Keratinocyte (primary cell): ENCODE data around the gene LRP1B. TPM values are rescaled to one million over a fixed set of nuclear protein-coding genes. Genes with fewer than 3 reads are reported as not detected.

Experiments used
- DNase-seq: peaks from one replicate; pipeline ENCODE4 v3.0.0-alpha.2; 2011; ENCODE audit warnings: low read depth, missing footprints, low spot score
- FAIRE-seq: peaks from 2 replicates; lab custom pipeline; 2011; peaks lifted over from hg19 to GRCh38; lab: Jason Lieb, UNC
- H2AFZ ChIP-seq: 2 replicates; pipeline ENCODE4 v1.6.0; 2012; ENCODE audit warnings: low read length, control low read depth, inconsistent platforms; ENCODE audit not compliant: control insufficient read depth
- H3K27ac ChIP-seq: 2 replicates; pipeline ENCODE4 v1.5.1; 2011; ENCODE audit warnings: low read length; ENCODE audit not compliant: control insufficient read depth, insufficient read depth
- H3K27me3 ChIP-seq: 3 replicates; pipeline ENCODE4 v1.6.0; 2011; ENCODE audit warnings: low read length; ENCODE audit not compliant: control insufficient read depth, insufficient read depth; ENCODE audit errors: extremely low read depth
- H3K36me3 ChIP-seq, 2 experiments: 2 replicates in 1 of 2; 3 replicates in 1 of 2; pipeline ENCODE4 v1.5.1; 2011; ENCODE audit warnings: low read length in 2 of 2, mild to moderate bottlenecking in 1 of 2; ENCODE audit not compliant: control insufficient read depth in 2 of 2, insufficient read depth in 2 of 2; ENCODE audit errors: extremely low read depth in 1 of 2
- H3K4me1 ChIP-seq: 3 replicates; pipeline ENCODE4 v1.5.1; 2011; ENCODE audit warnings: low read length; ENCODE audit not compliant: control insufficient read depth, insufficient read depth; ENCODE audit errors: extremely low read depth
- H3K4me2 ChIP-seq: 3 replicates; pipeline ENCODE4 v1.6.0; 2011; ENCODE audit warnings: low read depth, low read length; ENCODE audit not compliant: control insufficient read depth, insufficient read depth; ENCODE audit errors: extremely low read depth
- H3K4me3 ChIP-seq, 3 experiments: fragments of 200-600 bp in 1 of 3; sonication (generic) in 1 of 3; 2 replicates in 2 of 3; 3 replicates in 1 of 3; pipeline ENCODE4 v1.5.1; 2011 to 2016; ENCODE audit warnings: low read length in 3 of 3, mild to moderate bottlenecking in 3 of 3, control low read depth in 2 of 3, inconsistent platforms in 1 of 3, low read depth in 1 of 3, mixed read lengths in 1 of 3, mixed run types in 1 of 3, moderate library complexity in 1 of 3; ENCODE audit not compliant: control insufficient read depth in 2 of 3, insufficient read depth in 2 of 3; ENCODE audit errors: extremely low read depth in 1 of 3
- H3K79me2 ChIP-seq: 2 replicates; pipeline ENCODE4 v1.6.0; 2012; ENCODE audit warnings: low read length; ENCODE audit not compliant: control insufficient read depth, insufficient read depth
- H3K9ac ChIP-seq: 3 replicates; pipeline ENCODE4 v1.6.0; 2011; ENCODE audit warnings: low read length; ENCODE audit not compliant: control insufficient read depth, insufficient read depth; ENCODE audit errors: extremely low read depth
- H3K9me1 ChIP-seq: 3 replicates; pipeline ENCODE4 v1.6.0; 2011; ENCODE audit warnings: low read length; ENCODE audit not compliant: control insufficient read depth, insufficient read depth; ENCODE audit errors: extremely low read depth
- H3K9me3 ChIP-seq: 2 replicates; pipeline ENCODE4 v1.5.1; 2012; ENCODE audit warnings: low read depth, low read length; ENCODE audit not compliant: control insufficient read depth
- H4K20me1 ChIP-seq: 3 replicates; pipeline ENCODE4 v1.6.0; 2011; ENCODE audit warnings: low read length; ENCODE audit not compliant: control insufficient read depth, insufficient read depth; ENCODE audit errors: extremely low read depth
- EZH2 ChIP-seq: IDR thresholded peaks from one replicate; pipeline ENCODE4 v1.6.1; 2012; ENCODE audit warnings: inconsistent platforms, mild to moderate bottlenecking, low read length, moderate library complexity
- dilution Hi-C: fragments of 300-500 bp; cut with MboI; formaldehyde crosslinking; loops from one replicate; pipeline ENCODE4 v1.7.0; 2020; ENCODE audit warnings: low sequenced_read_pairs; ENCODE audit not compliant: extremely low pct_ligation_motif_present
- polyA plus RNA-seq, 5 experiments: library from polyadenylated mRNA; depleted of rRNA in 3 of 5; stranded (reverse) in 3 of 5; stranded (forward) in 1 of 5; unstranded in 1 of 5; fragments of >200 nt; gene quantifications; 1 replicate in 1 of 5; 2 replicates in 3 of 5; 3 replicates in 1 of 5; pipeline versions ENCODE4 v1.2.1 to v1.2.3, GENCODE V29; 2011 to 2012; ENCODE audit warnings: missing spikeins in 2 of 5, low read depth in 1 of 5, low replicate concordance in 1 of 5
- TF ChIP-seq, protein P1 (sequence below), 3 experiments: IDR thresholded peaks in 1 of 3; conservative IDR thresholded peaks in 1 of 3; optimal IDR thresholded peaks in 1 of 3; 2 replicates in 2 of 3; 3 replicates in 1 of 3; pipeline versions ENCODE3 to v1.5.1; 2011; ENCODE audit warnings: low read length in 3 of 3, mild to moderate bottlenecking in 3 of 3, moderate library complexity in 2 of 3, control low read depth in 1 of 3, inconsistent platforms in 1 of 3; ENCODE audit not compliant: insufficient read depth in 2 of 3; ENCODE audit errors: extremely low read depth in 1 of 3

Gene LRP1B
- polyA plus RNA-seq, 1 donor (not counting 4 experiments of a cell fraction or from before 2014, with no cell fraction given), result not detected

DNA sequence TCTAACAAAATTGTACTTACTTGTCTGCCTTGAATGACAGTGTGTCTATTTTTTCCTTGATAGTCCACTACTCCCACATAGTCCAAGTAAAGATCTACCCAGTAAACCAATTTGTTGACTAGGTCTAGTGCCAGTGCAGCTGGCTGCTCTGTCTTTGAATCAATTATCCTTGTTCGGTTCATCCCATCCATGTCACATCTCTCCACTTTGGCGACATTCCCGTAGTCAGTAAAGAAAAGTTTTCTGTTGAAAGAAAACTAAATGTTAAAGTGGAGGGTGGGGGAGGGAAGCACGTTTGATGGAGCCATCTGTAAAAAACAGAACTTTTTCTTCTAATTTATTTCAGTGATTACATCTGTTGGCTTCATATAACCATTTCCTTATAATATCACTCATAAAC, 1068.8 kb downstream of the LRP1B start:
- dilution Hi-C loops, result no loop called here
- no peak for TF ChIP-seq EZH2
- Histone ChIP-seq H3K79me2 (no peaks in the 10 kb centered on the region), H3K4me2 (no peak overlapping the region), H3K4me1 (no peaks in the 10 kb centered on the region), H4K20me1 (no peaks in the 10 kb centered on the region), H3K27ac (no peak overlapping the region), H3K4me3 (no peak overlapping the region), H3K9ac (no peak overlapping the region), H3K9me3 (no peaks in the 10 kb centered on the region), H2AFZ (no peak overlapping the region), H3K9me1 (no peaks in the 10 kb centered on the region), H3K36me3 (no peaks in the 10 kb centered on the region), H3K27me3 (no peaks in the 10 kb centered on the region)
- FAIRE-seq (no peak), DNase-seq (no peak)

DNA sequence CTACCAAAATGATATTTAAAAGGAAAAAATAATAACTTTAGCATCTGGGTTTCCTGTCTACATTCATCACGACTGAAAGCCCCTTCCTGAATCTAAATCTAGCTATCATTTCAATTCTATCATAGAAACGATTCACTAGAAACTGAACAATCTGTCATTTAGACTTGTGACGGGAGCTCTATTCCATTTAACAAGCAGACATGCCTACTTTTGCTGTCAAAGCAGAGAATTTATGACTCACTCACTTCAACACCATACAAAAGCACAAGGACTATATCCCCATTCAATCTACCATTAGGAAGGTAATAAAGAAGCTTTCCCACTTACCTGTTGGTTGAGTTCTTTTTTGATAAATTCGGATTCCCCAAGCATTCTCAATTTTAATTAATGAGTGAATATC, 1072.3 kb downstream of the LRP1B start:
- FAIRE-seq, result no peak
- dilution Hi-C loops, result no loop called here
- Histone ChIP-seq H3K9me1 (no peaks in the 10 kb centered on the region), H3K9me3 (no peaks in the 10 kb centered on the region), H3K4me2 (no peak overlapping the region), H3K4me3 (no peak overlapping the region), H3K27me3 (no peaks in the 10 kb centered on the region), H4K20me1 (no peaks in the 10 kb centered on the region), H3K9ac (no peak overlapping the region), H3K36me3 (no peaks in the 10 kb centered on the region), H2AFZ (no peak overlapping the region), H3K79me2 (no peaks in the 10 kb centered on the region), H3K27ac (no peak overlapping the region), H3K4me1 (no peaks in the 10 kb centered on the region)
- TF ChIP-seq, protein P1, sequence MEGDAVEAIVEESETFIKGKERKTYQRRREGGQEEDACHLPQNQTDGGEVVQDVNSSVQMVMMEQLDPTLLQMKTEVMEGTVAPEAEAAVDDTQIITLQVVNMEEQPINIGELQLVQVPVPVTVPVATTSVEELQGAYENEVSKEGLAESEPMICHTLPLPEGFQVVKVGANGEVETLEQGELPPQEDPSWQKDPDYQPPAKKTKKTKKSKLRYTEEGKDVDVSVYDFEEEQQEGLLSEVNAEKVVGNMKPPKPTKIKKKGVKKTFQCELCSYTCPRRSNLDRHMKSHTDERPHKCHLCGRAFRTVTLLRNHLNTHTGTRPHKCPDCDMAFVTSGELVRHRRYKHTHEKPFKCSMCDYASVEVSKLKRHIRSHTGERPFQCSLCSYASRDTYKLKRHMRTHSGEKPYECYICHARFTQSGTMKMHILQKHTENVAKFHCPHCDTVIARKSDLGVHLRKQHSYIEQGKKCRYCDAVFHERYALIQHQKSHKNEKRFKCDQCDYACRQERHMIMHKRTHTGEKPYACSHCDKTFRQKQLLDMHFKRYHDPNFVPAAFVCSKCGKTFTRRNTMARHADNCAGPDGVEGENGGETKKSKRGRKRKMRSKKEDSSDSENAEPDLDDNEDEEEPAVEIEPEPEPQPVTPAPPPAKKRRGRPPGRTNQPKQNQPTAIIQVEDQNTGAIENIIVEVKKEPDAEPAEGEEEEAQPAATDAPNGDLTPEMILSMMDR (optimal IDR thresholded peaks at IDR 0.05 in 1 of 3, IDR thresholded peaks at IDR 0.05 in 1 of 3, conservative IDR thresholded peaks at IDR 0.05 in 1 of 3; ENCODE audit: extremely low read depth in 1 of 3, insufficient read depth in 2 of 3, low read length in 3 of 3), result no peak
- no peak for TF ChIP-seq EZH2
- DNase-seq, result no peak

DNA sequence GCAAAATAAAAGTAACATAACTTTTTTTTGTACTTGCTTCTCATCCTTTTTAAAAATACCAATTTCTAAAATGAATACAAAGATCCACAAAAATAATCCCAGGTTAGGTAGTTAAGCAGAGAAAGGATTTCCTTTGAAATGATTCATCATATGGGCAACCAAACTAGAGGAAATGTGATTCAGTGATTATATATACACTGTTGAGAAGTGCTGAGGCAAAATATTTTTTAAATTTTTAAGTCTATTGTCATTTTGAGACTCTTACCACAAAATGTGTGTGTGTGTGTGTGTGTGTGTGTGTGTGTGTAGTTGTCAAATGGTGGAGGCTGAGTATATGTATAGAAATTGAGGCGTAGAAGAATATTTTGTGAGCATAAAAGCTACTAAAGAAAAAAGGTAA, 1075.3 kb downstream of the LRP1B start:
- dilution Hi-C loops, result no loop called here
- DNase-seq, result no peak

More for the DNA sequence above, 1075.3 kb downstream of the LRP1B start:
- H2AFZ ChIP-seq, result no peak overlapping the region
- H3K4me3 ChIP-seq, result no peak overlapping the region
- H3K9ac ChIP-seq, result no peak overlapping the region
- no peak overlapping the region for H3K27ac ChIP-seq
- no peak for FAIRE-seq
- TF ChIP-seq, protein P1 (optimal IDR thresholded peaks at IDR 0.05 in 1 of 3, IDR thresholded peaks at IDR 0.05 in 1 of 3, conservative IDR thresholded peaks at IDR 0.05 in 1 of 3; ENCODE audit: extremely low read depth in 1 of 3, insufficient read depth in 2 of 3, low read length in 3 of 3), result no peak
- TF ChIP-seq EZH2, result no peak
- no peaks in the 10 kb centered on the region for H3K27me3 ChIP-seq
- no peaks in the 10 kb centered on the region for H3K4me1 ChIP-seq
- no peaks in the 10 kb centered on the region for H4K20me1 ChIP-seq
- H3K4me2 ChIP-seq, result no peak overlapping the region
- no peaks in the 10 kb centered on the region for H3K9me3 ChIP-seq
- H3K79me2 ChIP-seq, result no peaks in the 10 kb centered on the region
- no peaks in the 10 kb centered on the region for H3K9me1 ChIP-seq
- no peaks in the 10 kb centered on the region for H3K36me3 ChIP-seq
